ENCODE data around the gene RHOJ. TPM values are rescaled to one million over a fixed set of nuclear protein-coding genes. Genes with fewer than 3 reads are reported as not detected.

RHOJ gene
- total RNA-seq, 2 donors from 2014 or later = not detected

DNA sequence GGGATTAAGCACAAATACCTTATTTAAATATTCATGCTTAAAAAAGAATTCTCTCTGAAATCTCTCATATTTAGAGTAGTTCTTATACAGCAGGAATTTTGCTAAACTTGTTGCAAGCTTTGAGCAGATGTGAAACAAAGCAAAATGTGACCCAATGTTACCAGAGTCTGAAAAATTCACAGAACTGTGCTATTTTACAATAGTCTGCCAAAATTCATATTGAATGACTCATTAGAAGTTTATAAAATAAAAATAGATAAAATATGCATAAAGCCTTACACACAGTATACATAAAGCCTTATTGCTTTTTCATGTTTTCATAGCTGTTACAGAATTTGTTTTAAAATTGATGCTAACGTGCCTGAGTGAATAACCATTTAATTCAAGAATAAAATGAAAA, 17.8 kb upstream of the RHOJ start:
- Histone ChIP-seq H3K27me3 (ENCODE audit: control insufficient read depth, insufficient read depth, low read length, poor library complexity, severe bottlenecking) (no peaks in the 10 kb centered on the region), H3K4me1 (ENCODE audit: control insufficient read depth, insufficient read depth, low read length) (no peaks in the 10 kb centered on the region), H3K27ac (ENCODE audit: low read depth, low read length) (no peak overlapping the region), H3K9ac (ENCODE audit: extremely low read depth, low read length, poor library complexity, severe bottlenecking) (no peak overlapping the region), H3K9me3 (ENCODE audit: control insufficient read depth, low read length) (peaks cover 10% of the 10 kb centered on the region), H3K4me3 (ENCODE audit: low read length) (no peak overlapping the region), H3K36me3 (ENCODE audit: control insufficient read depth, insufficient read depth, low read length) (no peaks in the 10 kb centered on the region)
- no peak for DNase-seq
- no peak overlapping the region for H3K27ac Mint-ChIP-seq
- no peaks in the 10 kb centered on the region for H3K27me3 Mint-ChIP-seq (ENCODE audit: insufficient read depth)
- H3K4me1 Mint-ChIP-seq = no peaks in the 10 kb centered on the region
- no peak overlapping the region for H3K4me3 Mint-ChIP-seq
- TF ChIP-seq, protein P1, sequence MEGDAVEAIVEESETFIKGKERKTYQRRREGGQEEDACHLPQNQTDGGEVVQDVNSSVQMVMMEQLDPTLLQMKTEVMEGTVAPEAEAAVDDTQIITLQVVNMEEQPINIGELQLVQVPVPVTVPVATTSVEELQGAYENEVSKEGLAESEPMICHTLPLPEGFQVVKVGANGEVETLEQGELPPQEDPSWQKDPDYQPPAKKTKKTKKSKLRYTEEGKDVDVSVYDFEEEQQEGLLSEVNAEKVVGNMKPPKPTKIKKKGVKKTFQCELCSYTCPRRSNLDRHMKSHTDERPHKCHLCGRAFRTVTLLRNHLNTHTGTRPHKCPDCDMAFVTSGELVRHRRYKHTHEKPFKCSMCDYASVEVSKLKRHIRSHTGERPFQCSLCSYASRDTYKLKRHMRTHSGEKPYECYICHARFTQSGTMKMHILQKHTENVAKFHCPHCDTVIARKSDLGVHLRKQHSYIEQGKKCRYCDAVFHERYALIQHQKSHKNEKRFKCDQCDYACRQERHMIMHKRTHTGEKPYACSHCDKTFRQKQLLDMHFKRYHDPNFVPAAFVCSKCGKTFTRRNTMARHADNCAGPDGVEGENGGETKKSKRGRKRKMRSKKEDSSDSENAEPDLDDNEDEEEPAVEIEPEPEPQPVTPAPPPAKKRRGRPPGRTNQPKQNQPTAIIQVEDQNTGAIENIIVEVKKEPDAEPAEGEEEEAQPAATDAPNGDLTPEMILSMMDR (conservative IDR thresholded peaks at IDR 0.05) = no peak
- no peaks in the 10 kb centered on the region for H3K36me3 Mint-ChIP-seq (ENCODE audit: low read depth)
- H3K9me3 Mint-ChIP-seq = peaks cover 2% of the 10 kb centered on the region
- 100% methylated on average over 1 of the region's 1 CpG; no CpG with 5 or more reads in 1 of the 2 experiments for WGBS, 2 experiments (ENCODE audit: insufficient coverage in 1 of 2, insufficient read length in 1 of 2)

DNA sequence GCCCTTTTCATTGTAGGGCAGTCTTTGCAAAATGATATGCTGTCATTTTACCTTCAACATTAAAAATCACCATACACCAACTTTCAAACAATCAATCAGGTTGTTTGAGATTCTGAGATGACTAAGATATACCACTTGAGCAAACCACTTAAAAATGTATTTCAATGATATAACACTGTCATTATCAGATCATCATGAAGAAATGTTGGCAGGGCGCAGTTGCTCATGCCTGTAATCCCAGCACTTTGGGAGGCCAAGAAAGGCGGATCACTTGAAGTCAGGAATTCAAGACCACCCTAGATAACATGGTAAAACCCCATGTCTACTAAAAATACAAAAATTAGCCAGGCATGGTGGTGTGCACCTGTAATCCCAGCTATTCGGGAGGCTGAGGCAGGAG, 13.0 kb upstream of the RHOJ start:
- Mint-ChIP-seq H3K27ac (no peak overlapping the region), H3K27me3 (ENCODE audit: insufficient read depth) (no peaks in the 10 kb centered on the region), H3K4me3 (no peak overlapping the region), H3K4me1 (no peaks in the 10 kb centered on the region), H3K36me3 (ENCODE audit: low read depth) (peaks cover 5% of the 10 kb centered on the region), H3K9me3 (peaks cover 23% of the 10 kb centered on the region)
- no peak overlapping the region for H3K4me3 ChIP-seq (ENCODE audit: low read length)
- no peaks in the 10 kb centered on the region for H3K27me3 ChIP-seq (ENCODE audit: control insufficient read depth, insufficient read depth, low read length, poor library complexity, severe bottlenecking)
- TF ChIP-seq, protein P1 (conservative IDR thresholded peaks at IDR 0.05) = no peak
- WGBS, 2 experiments (ENCODE audit: insufficient coverage in 1 of 2, insufficient read length in 1 of 2) = 90 to 100% methylated on average over 2 to 3 of the region's 3 CpGs
- H3K9me3 ChIP-seq (ENCODE audit: control insufficient read depth, low read length) = peaks cover 5% of the 10 kb centered on the region
- H3K4me1 ChIP-seq (ENCODE audit: control insufficient read depth, insufficient read depth, low read length) = no peaks in the 10 kb centered on the region
- no peak overlapping the region for H3K9ac ChIP-seq (ENCODE audit: extremely low read depth, low read length, poor library complexity, severe bottlenecking)
- H3K36me3 ChIP-seq (ENCODE audit: control insufficient read depth, insufficient read depth, low read length) = no peaks in the 10 kb centered on the region
- no peak overlapping the region for H3K27ac ChIP-seq (ENCODE audit: low read depth, low read length)
- no peak for DNase-seq

DNA sequence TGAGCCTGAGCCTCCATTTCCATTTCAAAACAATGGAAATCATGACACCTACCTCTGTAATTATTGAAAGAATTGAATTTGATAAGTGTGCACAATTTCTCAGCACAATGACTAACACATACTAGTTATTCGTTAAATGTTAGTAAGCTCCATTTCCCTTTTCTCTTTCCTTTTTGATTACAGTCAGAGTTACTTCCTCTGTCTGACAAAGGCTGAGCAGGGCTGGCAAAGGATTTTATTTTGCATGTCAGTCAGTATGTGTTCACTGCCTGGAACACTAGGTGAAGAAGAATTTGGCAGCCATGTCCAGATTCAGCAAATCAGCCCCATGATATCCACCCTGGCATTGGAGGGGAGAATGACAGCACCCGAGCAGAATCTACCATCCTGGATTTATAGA, 12.2 kb upstream of the RHOJ start:
- WGBS, 2 experiments (ENCODE audit: insufficient coverage in 1 of 2, insufficient read length in 1 of 2) = 78 to 100% methylated on average over 1 to 2 of the region's 2 CpGs
- H3K27ac ChIP-seq (ENCODE audit: low read depth, low read length) = no peak overlapping the region
- H3K4me1 ChIP-seq (ENCODE audit: control insufficient read depth, insufficient read depth, low read length) = no peaks in the 10 kb centered on the region
- DNase-seq = no peak
- no peaks in the 10 kb centered on the region for H3K36me3 ChIP-seq (ENCODE audit: control insufficient read depth, insufficient read depth, low read length)
- H3K9me3 Mint-ChIP-seq = peaks cover 23% of the 10 kb centered on the region
- peaks cover 5% of the 10 kb centered on the region for H3K9me3 ChIP-seq (ENCODE audit: control insufficient read depth, low read length)
- no peaks in the 10 kb centered on the region for H3K27me3 Mint-ChIP-seq (ENCODE audit: insufficient read depth)
- TF ChIP-seq, protein P1 (conservative IDR thresholded peaks at IDR 0.05) = no peak
- no peak overlapping the region for H3K9ac ChIP-seq (ENCODE audit: extremely low read depth, low read length, poor library complexity, severe bottlenecking)
- H3K4me3 Mint-ChIP-seq = no peak overlapping the region
- no peak overlapping the region for H3K4me3 ChIP-seq (ENCODE audit: low read length)
- H3K27me3 ChIP-seq (ENCODE audit: control insufficient read depth, insufficient read depth, low read length, poor library complexity, severe bottlenecking) = no peaks in the 10 kb centered on the region
- H3K36me3 Mint-ChIP-seq (ENCODE audit: low read depth) = peaks cover 5% of the 10 kb centered on the region
- H3K4me1 Mint-ChIP-seq = no peaks in the 10 kb centered on the region
- no peak overlapping the region for H3K27ac Mint-ChIP-seq
